K562 (cell line): ENCODE data around the gene NFIL3. TPM values are rescaled to one million over a fixed set of nuclear protein-coding genes. Genes with fewer than 3 reads are reported as not detected.
A peak's percentile ranks its signal among the peaks of the same experiment; 100 is the strongest.

Experiments
- CREM ChIP-seq: IDR thresholded peaks from 2 replicates; pipeline ENCODE4 v1.6.1; 2014; ENCODE audit warnings: antibody characterized with exemption, low read depth
- HSF4 ChIP-seq: fragments of 250-450 bp; sonication (Bioruptor Pico); IDR thresholded peaks from 2 replicates; pipeline ENCODE4 v2.1.2; 2022; ENCODE audit warnings: mild to moderate bottlenecking, moderate library complexity, borderline replicate concordance
- KDM4B ChIP-seq, 2 experiments: fragments of 450-650 bp in 1 of 2; sonication (generic) in 1 of 2; IDR thresholded peaks; 2 replicates each; pipeline ENCODE4 v1.6.1; 2016 to 2017; ENCODE audit warnings: borderline replicate concordance in 2 of 2, antibody characterized with exemption in 1 of 2, low read depth in 1 of 2, mild to moderate bottlenecking in 1 of 2
- KDM5B ChIP-seq: fragments of 200-600 bp; sonication (generic); IDR thresholded peaks from 2 replicates; pipeline ENCODE4 v1.6.1; 2012; ENCODE audit warnings: low read depth, mild to moderate bottlenecking, moderate library complexity, low read length, control low read depth, inconsistent platforms; ENCODE audit not compliant: insufficient replicate concordance
- NR2C2 ChIP-seq, 2 experiments: fragments of 200-800 bp in 1 of 2; sonication (Bioruptor generic) in 1 of 2; sonication (generic) in 1 of 2; formaldehyde crosslinking in 1 of 2; IDR thresholded peaks; 2 replicates each; pipeline versions ENCODE4 v1.6.1 to v1.8.0; 2016 to 2022; ENCODE audit warnings: mild to moderate bottlenecking in 1 of 2, missing compliant biosample characterization in 1 of 2, missing genetic modification characterization in 1 of 2, missing genetic modification reagents in 1 of 2
- POLR2AphosphoS2 ChIP-seq: IDR thresholded peaks from 2 replicates; pipeline ENCODE4 v1.6.1; 2012; ENCODE audit warnings: low read length, improper control_type of control experiment
- RCOR1 ChIP-seq, 2 experiments: IDR thresholded peaks; 2 replicates each; pipeline ENCODE4 v1.6.1; 2012; ENCODE audit warnings: low read depth in 2 of 2, low read length in 2 of 2, borderline replicate concordance in 1 of 2, improper control_type of control experiment in 1 of 2
- RHOXF2B ChIP-seq: fragments of 250-450 bp; sonication (Bioruptor Pico); conservative IDR thresholded peaks from 2 replicates; pipeline ENCODE4 v1.5.1; 2021
- SRSF7 ChIP-seq: fragments of 200-400 bp; formaldehyde crosslinking; optimal IDR thresholded peaks from 2 replicates; pipeline ENCODE3; 2017; ENCODE audit warnings: mild to moderate bottlenecking, low read depth, low read length
- SUPT5H ChIP-seq: fragments of 450-650 bp; IDR thresholded peaks from 2 replicates; pipeline ENCODE4 v1.6.1; 2016
- ZEB2 ChIP-seq: fragments of 450-650 bp; IDR thresholded peaks from 2 replicates; pipeline ENCODE4 v1.6.1; 2016
- ZNF707 ChIP-seq: fragments of 250-450 bp; sonication (Bioruptor Pico); conservative IDR thresholded peaks from 2 replicates; pipeline ENCODE4 v1.8.0; 2022; ENCODE audit warnings: inconsistent platforms, mild to moderate bottlenecking, moderate library complexity
- ZNF75A ChIP-seq: fragments of 450-650 bp; formaldehyde crosslinking; IDR thresholded peaks from 2 replicates; pipeline ENCODE4 v1.4.0; 2020; ENCODE audit warnings: mild to moderate bottlenecking
- polyA plus RNA-seq, 8 experiments: library from polyadenylated mRNA; depleted of rRNA in 4 of 8; stranded (reverse) in 5 of 8; unstranded in 3 of 8; fragments of >200 nt; fragmentation: Nextera tagmentation in 2 of 8; fragmentation: Illumina TruSeq in 1 of 8; extraction: Ambion mirVana in 2 of 8; extraction: Trizol in 1 of 8; gene quantifications; 2 replicates each; pipeline versions ENCODE4 v1.2.1 to v1.2.3, GENCODE V29; 2011 to 2014; ENCODE audit warnings: inconsistent platforms in 1 of 8, missing spikeins in 1 of 8
- total RNA-seq, 7 experiments: library from RNA; depleted of rRNA in 6 of 7; stranded (reverse); fragments of >200 nt in 6 of 7; fragmentation: Illumina TruSeq in 2 of 7; extraction: Trizol in 2 of 7; gene quantifications; 2 replicates each; pipeline versions ENCODE4 v1.2.1 to v1.2.3, GENCODE V29; 2011 to 2021; ENCODE audit warnings: low replicate concordance in 1 of 7
- TF ChIP-seq, protein P1 (sequence below): IDR thresholded peaks from 2 replicates; pipeline ENCODE4 v1.6.1; 2014; ENCODE audit warnings: antibody characterized with exemption
- TF ChIP-seq, protein P2 (sequence below), 2 experiments: IDR thresholded peaks in 1 of 2; conservative IDR thresholded peaks in 1 of 2; 2 replicates each; pipeline ENCODE4 v1.6.1; 2016; ENCODE audit warnings: low read depth in 2 of 2, mild to moderate bottlenecking in 1 of 2, missing compliant biosample characterization in 1 of 2, missing genetic modification characterization in 1 of 2, moderate library complexity in 1 of 2
- TF ChIP-seq, protein P3 (sequence below): fragments of 250-450 bp; sonication (Bioruptor Pico); IDR thresholded peaks from 2 replicates; pipeline ENCODE4 v1.4.0; 2020
- TF ChIP-seq, protein P4 (sequence below), 2 experiments: fragments of 150-350 bp in 1 of 2; IDR thresholded peaks; 2 replicates each; pipeline ENCODE4 v1.6.1; 2012 to 2016; ENCODE audit warnings: low read depth in 2 of 2, low read length in 2 of 2, mild to moderate bottlenecking in 1 of 2, moderate library complexity in 1 of 2

Gene NFIL3
- total and polyA plus RNA-seq, 9 of the 15 experiments (the other 6 are each of a cell fraction or from before 2014, with no cell fraction given): 3.2 to 16.1 (median 9.3) TPM

DNA sequence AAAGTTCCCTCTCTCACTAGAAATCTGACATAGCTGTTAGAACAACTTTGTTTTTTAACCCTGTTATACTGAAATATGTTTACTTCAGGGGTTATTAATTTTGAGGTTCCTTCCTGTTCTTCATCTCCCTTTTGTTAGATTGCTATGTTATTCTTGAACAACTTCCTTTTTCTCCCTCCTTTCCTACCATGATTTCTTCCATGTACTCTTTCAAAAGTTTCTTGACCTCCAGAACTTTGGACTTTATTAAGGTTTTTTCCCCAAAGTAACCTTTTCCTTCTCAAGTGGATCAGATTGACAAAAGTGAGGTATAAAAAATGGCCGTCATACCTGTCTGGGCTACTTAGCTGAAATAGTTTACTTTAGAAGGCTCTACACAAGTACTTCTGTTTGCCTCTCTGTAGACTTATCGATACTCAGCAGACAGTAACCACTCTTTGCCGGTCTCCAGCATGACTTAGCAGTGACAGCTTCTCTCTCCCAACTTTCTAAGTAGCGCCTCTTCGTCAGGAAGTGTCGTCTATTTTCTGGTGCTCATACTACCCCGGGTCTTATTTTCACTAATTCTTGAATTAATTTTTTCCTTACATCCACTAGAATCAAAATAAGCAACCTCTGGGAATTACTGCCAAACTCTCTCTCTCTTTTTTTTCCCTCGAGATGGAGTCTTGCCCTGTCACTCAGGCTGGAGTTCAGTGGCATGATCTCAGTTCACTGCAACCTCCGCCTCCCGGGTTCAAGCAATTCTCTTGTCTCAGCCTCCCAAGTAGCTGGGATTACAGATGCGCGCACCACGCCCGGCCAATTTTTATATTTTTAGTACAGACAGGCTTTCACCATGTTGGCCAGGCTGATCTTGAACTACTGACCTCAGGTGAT lies 19.7 kb downstream of the NFIL3 start (continued):
- TF ChIP-seq, protein P1, sequence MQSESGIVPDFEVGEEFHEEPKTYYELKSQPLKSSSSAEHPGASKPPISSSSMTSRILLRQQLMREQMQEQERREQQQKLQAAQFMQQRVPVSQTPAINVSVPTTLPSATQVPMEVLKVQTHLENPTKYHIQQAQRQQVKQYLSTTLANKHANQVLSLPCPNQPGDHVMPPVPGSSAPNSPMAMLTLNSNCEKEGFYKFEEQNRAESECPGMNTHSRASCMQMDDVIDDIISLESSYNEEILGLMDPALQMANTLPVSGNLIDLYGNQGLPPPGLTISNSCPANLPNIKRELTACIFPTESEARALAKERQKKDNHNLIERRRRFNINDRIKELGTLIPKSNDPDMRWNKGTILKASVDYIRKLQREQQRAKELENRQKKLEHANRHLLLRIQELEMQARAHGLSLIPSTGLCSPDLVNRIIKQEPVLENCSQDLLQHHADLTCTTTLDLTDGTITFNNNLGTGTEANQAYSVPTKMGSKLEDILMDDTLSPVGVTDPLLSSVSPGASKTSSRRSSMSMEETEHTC: no peak
- TF ChIP-seq RCOR1 (IDR thresholded peaks at IDR 0.05; ENCODE audit: borderline replicate concordance in 1 of 2, low read depth in 2 of 2, low read length in 2 of 2) (no peak; a peak in 1 of 4 replicates), CREM (0 out of 2 replicates have a peak, but pooled peaks have one; percentile 19), POLR2AphosphoS2 (no peak), SUPT5H (no peak), KDM5B (no peak), ZNF707 (CRISPR knock-in tag) (no peak), KDM4B (IDR thresholded peaks at IDR 0.05; ENCODE audit: borderline replicate concordance in 2 of 2, low read depth in 1 of 2) (no peak), RHOXF2B (CRISPR knock-in tag) (no peak), NR2C2 (CRISPR knock-in tag; IDR thresholded peaks at IDR 0.05) (no peak), NR2C2 (tag; IDR thresholded peaks at IDR 0.05) (0 out of 2 replicates have a peak, but pooled peaks have one; percentile 27), HSF4 (CRISPR knock-in tag) (no peak), SRSF7 (no peak), ZEB2 (peak; percentile 59; the same call in 1 of the 2 replicates), ZNF75A (CRISPR knock-in tag) (no peak)
- TF ChIP-seq, protein P2, sequence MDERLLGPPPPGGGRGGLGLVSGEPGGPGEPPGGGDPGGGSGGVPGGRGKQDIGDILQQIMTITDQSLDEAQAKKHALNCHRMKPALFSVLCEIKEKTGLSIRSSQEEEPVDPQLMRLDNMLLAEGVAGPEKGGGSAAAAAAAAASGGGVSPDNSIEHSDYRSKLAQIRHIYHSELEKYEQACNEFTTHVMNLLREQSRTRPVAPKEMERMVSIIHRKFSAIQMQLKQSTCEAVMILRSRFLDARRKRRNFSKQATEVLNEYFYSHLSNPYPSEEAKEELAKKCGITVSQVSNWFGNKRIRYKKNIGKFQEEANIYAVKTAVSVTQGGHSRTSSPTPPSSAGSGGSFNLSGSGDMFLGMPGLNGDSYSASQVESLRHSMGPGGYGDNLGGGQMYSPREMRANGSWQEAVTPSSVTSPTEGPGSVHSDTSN (CRISPR knock-in tag; IDR thresholded peaks at IDR 0.05; ENCODE audit: low read depth): 0 out of 2 replicates have a peak, but pooled peaks have one; percentile 12
- TF ChIP-seq, protein P2 (tag; conservative IDR thresholded peaks at IDR 0.05; ENCODE audit: low read depth): peak; percentile 72
- TF ChIP-seq, protein P3, sequence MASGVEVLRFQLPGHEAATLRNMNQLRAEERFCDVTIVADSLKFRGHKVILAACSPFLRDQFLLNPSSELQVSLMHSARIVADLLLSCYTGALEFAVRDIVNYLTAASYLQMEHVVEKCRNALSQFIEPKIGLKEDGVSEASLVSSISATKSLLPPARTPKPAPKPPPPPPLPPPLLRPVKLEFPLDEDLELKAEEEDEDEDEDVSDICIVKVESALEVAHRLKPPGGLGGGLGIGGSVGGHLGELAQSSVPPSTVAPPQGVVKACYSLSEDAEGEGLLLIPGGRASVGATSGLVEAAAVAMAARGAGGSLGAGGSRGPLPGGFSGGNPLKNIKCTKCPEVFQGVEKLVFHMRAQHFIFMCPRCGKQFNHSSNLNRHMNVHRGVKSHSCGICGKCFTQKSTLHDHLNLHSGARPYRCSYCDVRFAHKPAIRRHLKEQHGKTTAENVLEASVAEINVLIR (CRISPR knock-in tag): no peak
- TF ChIP-seq, protein P4, sequence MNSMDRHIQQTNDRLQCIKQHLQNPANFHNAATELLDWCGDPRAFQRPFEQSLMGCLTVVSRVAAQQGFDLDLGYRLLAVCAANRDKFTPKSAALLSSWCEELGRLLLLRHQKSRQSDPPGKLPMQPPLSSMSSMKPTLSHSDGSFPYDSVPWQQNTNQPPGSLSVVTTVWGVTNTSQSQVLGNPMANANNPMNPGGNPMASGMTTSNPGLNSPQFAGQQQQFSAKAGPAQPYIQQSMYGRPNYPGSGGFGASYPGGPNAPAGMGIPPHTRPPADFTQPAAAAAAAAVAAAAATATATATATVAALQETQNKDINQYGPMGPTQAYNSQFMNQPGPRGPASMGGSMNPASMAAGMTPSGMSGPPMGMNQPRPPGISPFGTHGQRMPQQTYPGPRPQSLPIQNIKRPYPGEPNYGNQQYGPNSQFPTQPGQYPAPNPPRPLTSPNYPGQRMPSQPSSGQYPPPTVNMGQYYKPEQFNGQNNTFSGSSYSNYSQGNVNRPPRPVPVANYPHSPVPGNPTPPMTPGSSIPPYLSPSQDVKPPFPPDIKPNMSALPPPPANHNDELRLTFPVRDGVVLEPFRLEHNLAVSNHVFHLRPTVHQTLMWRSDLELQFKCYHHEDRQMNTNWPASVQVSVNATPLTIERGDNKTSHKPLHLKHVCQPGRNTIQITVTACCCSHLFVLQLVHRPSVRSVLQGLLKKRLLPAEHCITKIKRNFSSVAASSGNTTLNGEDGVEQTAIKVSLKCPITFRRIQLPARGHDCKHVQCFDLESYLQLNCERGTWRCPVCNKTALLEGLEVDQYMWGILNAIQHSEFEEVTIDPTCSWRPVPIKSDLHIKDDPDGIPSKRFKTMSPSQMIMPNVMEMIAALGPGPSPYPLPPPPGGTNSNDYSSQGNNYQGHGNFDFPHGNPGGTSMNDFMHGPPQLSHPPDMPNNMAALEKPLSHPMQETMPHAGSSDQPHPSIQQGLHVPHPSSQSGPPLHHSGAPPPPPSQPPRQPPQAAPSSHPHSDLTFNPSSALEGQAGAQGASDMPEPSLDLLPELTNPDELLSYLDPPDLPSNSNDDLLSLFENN (IDR thresholded peaks at IDR 0.05; ENCODE audit: low read depth in 2 of 2, low read length in 2 of 2): no peak
